Fibroblast of lung (primary cell): Measurements from ENCODE around the gene C1orf167. TPM values are rescaled to one million over a fixed set of nuclear protein-coding genes. Genes with fewer than 3 reads are reported as not detected.

Experiments
- DNase-seq, 2 donors: peaks; one replicate each; pipeline versions ENCODE4 v3.0.0 to v3.0.0-alpha.2; 2010; ENCODE audit warnings: low read depth in 2 of 2
- H2AFZ ChIP-seq: 2 replicates; pipeline ENCODE4 v1.5.1; 2012; ENCODE audit warnings: low read length, control low read depth, inconsistent platforms
- H3K27ac ChIP-seq: 2 replicates; pipeline ENCODE4 v1.5.1; 2011; ENCODE audit warnings: low read length, control low read depth; ENCODE audit not compliant: insufficient read depth
- H3K27me3 ChIP-seq: 2 replicates; pipeline ENCODE4 v1.5.1; 2011; ENCODE audit warnings: mild to moderate bottlenecking, low read length; ENCODE audit not compliant: control insufficient read depth, insufficient read depth
- H3K36me3 ChIP-seq: 2 replicates; pipeline ENCODE4 v1.5.1; 2011; ENCODE audit warnings: low read length; ENCODE audit not compliant: control insufficient read depth, insufficient read depth
- H3K4me1 ChIP-seq: 2 replicates; pipeline ENCODE4 v1.5.1; 2011; ENCODE audit warnings: low read length; ENCODE audit not compliant: control insufficient read depth, insufficient read depth; ENCODE audit errors: extremely low read depth
- H3K4me2 ChIP-seq: 2 replicates; pipeline ENCODE4 v1.5.1; 2011; ENCODE audit warnings: low read length, control low read depth; ENCODE audit not compliant: insufficient read depth; ENCODE audit errors: extremely low read depth
- H3K4me3 ChIP-seq, 4 experiments: fragments of 200-600 bp in 1 of 4; sonication (generic) in 1 of 4; replicated peaks in 1 of 4; 2 replicates each; pipeline ENCODE4 v1.5.1; 2011 to 2016; ENCODE audit warnings: low read length in 4 of 4, low read depth in 3 of 4, mild to moderate bottlenecking in 3 of 4, control low read depth in 2 of 4, inconsistent platforms in 1 of 4, mixed read lengths in 1 of 4; ENCODE audit not compliant: insufficient read depth in 1 of 4; ENCODE audit errors: control extremely low read depth in 1 of 4
- H3K79me2 ChIP-seq: 2 replicates; pipeline ENCODE4 v1.5.1; 2012; ENCODE audit warnings: mild to moderate bottlenecking, low read length, inconsistent platforms; ENCODE audit not compliant: control insufficient read depth, insufficient read depth
- H3K9ac ChIP-seq: 2 replicates; pipeline ENCODE4 v1.5.1; 2011; ENCODE audit warnings: mild to moderate bottlenecking, low read length, control low read depth; ENCODE audit not compliant: insufficient read depth
- H3K9me3 ChIP-seq: 2 replicates; pipeline ENCODE4 v1.5.1; 2012; ENCODE audit warnings: low read depth, low read length; ENCODE audit not compliant: control insufficient read depth, insufficient read depth
- H4K20me1 ChIP-seq: 2 replicates; pipeline ENCODE4 v1.5.1; 2011; ENCODE audit warnings: low read length; ENCODE audit not compliant: control insufficient read depth, insufficient read depth; ENCODE audit errors: extremely low read depth
- CTCF ChIP-seq, 2 donors: IDR thresholded peaks in 1 of 2; conservative IDR thresholded peaks in 1 of 2; 1 replicate in 1 of 2; 2 replicates in 1 of 2; pipeline ENCODE4 v1.5.1; 2011 to 2012; ENCODE audit warnings: low read length in 2 of 2, control low read depth in 1 of 2, inconsistent platforms in 1 of 2, low read depth in 1 of 2, mild to moderate bottlenecking in 1 of 2
- EZH2 ChIP-seq: IDR thresholded peaks from 2 replicates; pipeline ENCODE4 v1.5.1; 2012; ENCODE audit warnings: low read length, control low read depth, mild to moderate bottlenecking; ENCODE audit errors: missing control alignments
- polyA plus RNA-seq, 2 donors: library from polyadenylated mRNA; depleted of rRNA in 1 of 2; stranded (reverse) in 1 of 2; unstranded in 1 of 2; fragments of >200 nt; gene quantifications; 2 replicates each; pipeline ENCODE4 v1.2.1, GENCODE V29; 2011 to 2012; ENCODE audit warnings: missing spikeins in 1 of 2
- total RNA-seq: library from RNA; depleted of rRNA; stranded (reverse); fragments of >200 nt; gene quantifications from 2 replicates; pipeline ENCODE4 v1.2.1, GENCODE V29; 2014

The C1orf167 gene
- total and polyA plus RNA-seq, 2 donors (not counting 1 experiment from before 2014, with no cell fraction given): 0.39 to 0.99 TPM

- Histone ChIP-seq H3K27ac (no peak overlapping the region), H3K36me3 (no peaks in the 10 kb centered on the region), H3K79me2 (no peaks in the 10 kb centered on the region), H3K27me3 (no peaks in the 10 kb centered on the region), H4K20me1 (no peaks in the 10 kb centered on the region), H2AFZ (no peak overlapping the region), H3K4me1 (peaks cover 9% of the 10 kb centered on the region), H3K4me3 (no peak overlapping the region), H3K4me2 (no peak overlapping the region), H3K9ac (no peak overlapping the region), H3K9me3 (no peaks in the 10 kb centered on the region)
- TF ChIP-seq CTCF (conservative IDR thresholded peaks at IDR 0.05 in 1 of 2, IDR thresholded peaks at IDR 0.05 in 1 of 2; ENCODE audit: low read depth in 1 of 2, low read length in 2 of 2) (no peak), EZH2 (no peak)
- no peak for DNase-seq
Measured at GRCh38 chr1:11733306-11733705, 28.7 kb upstream of the C1orf167 start.

- Histone ChIP-seq H3K4me1 (peaks cover 7% of the 10 kb centered on the region), H3K27me3 (no peaks in the 10 kb centered on the region), H4K20me1 (no peaks in the 10 kb centered on the region), H3K4me3 (peak overlapping the region in 2 of 4 experiments; percentile 90 to 98), H3K36me3 (no peaks in the 10 kb centered on the region), H3K4me2 (no peak overlapping the region), H2AFZ (peak overlapping the region; percentile 2), H3K27ac (no peak overlapping the region), H3K79me2 (no peaks in the 10 kb centered on the region), H3K9me3 (no peaks in the 10 kb centered on the region), H3K9ac (no peak overlapping the region)
- no peak for DNase-seq
- TF ChIP-seq CTCF (conservative IDR thresholded peaks at IDR 0.05 in 1 of 2, IDR thresholded peaks at IDR 0.05 in 1 of 2; ENCODE audit: low read depth in 1 of 2, low read length in 2 of 2) (no peak), EZH2 (no peak)
Measured at GRCh38 chr1:11735531-11735853, 26.5 kb upstream of the C1orf167 start.

GRCh38 chr1:11735854-11736745 is 25.9 kb upstream of the C1orf167 start, which contains the start of gene AGTRAP:
Gene AGTRAP, plus strand, starts transcription at chr1:11736136. Its CDS starts 73 bp downstream, at chr1:11736209.
- no peaks in the 10 kb centered on the region for H3K36me3 ChIP-seq
- no peaks in the 10 kb centered on the region for H3K9me3 ChIP-seq
- H2AFZ ChIP-seq: peak within 1 kb of the TSS; percentile 91
- peak; percentile 87 to 91 for DNase-seq
- no peaks in the 10 kb centered on the region for H3K27me3 ChIP-seq
- peak within 1 kb of the TSS; percentile 81 for H3K4me2 ChIP-seq
- peak within 1 kb of the TSS; percentile 65 for H3K9ac ChIP-seq
- TF ChIP-seq CTCF (conservative IDR thresholded peaks at IDR 0.05 in 1 of 2, IDR thresholded peaks at IDR 0.05 in 1 of 2; ENCODE audit: low read depth in 1 of 2, low read length in 2 of 2) (peak in 1 of 2 donors; percentile 4), EZH2 (no peak)
- H3K4me1 ChIP-seq: peaks cover 6% of the 10 kb centered on the region
- no peaks in the 10 kb centered on the region for H4K20me1 ChIP-seq
- H3K27ac ChIP-seq: peak within 1 kb of the TSS; percentile 82
- H3K79me2 ChIP-seq: no peaks in the 10 kb centered on the region
- H3K4me3 ChIP-seq: peak within 1 kb of the TSS; percentile 68 to 98 (median 80)
